HepG2 (cell line): ENCODE measurements around the gene CHD9NB. TPM values are rescaled to one million over a fixed set of nuclear protein-coding genes. Genes with fewer than 3 reads are reported as not detected.

Source experiments
- ATAC-seq: fragments of 200-7000 bp; cut with Tn5 transposase; 3 replicates; pipeline ENCODE4 v1.9.1; 2020; ENCODE audit warnings: mild to moderate bottlenecking, moderate library complexity
- BruUV-seq: library from RNA; stranded (reverse); fragments of 400-500 nt; replicated peaks from 2 replicates; lab custom pipeline; 2021; lab: Mats Ljungman, UMichigan
- CTCF ChIA-PET: fragments of 300-600 bp; formaldehyde crosslinking; extraction: SDS; loops from one replicate; lab custom pipeline; 2021; ENCODE audit warnings: low total read pairs, inconsistent platforms, low intra/inter-chr PET ratio; lab: Yijun Ruan, JAX
- POLR2A ChIA-PET: fragments of 350-600 bp; sonication (Branson Sonifier 250); formaldehyde crosslinking; loops from one replicate; lab custom pipeline; 2020; ENCODE audit warnings: antibody characterized with exemption, inconsistent platforms; lab: Yijun Ruan, JAX
- DNase-seq: peaks from one replicate; pipeline ENCODE4 v3.0.0-alpha.2; 2015; ENCODE audit warnings: low spot score
- FAIRE-seq: peaks from 3 replicates; lab custom pipeline; 2011; peaks lifted over from hg19 to GRCh38; lab: Jason Lieb, UNC
- H2AFZ ChIP-seq: one replicate; pipeline ENCODE4 v1.6.1; 2011; ENCODE audit warnings: low read length, inconsistent platforms
- H3K27ac ChIP-seq: fragments of 300-600 bp; 3 replicates; pipeline ENCODE4 v1.8.0; 2011; ENCODE audit warnings: mixed run types, mild to moderate bottlenecking, mixed read lengths, low read length, inconsistent platforms; ENCODE audit not compliant: insufficient read depth; ENCODE audit errors: extremely low read length
- H3K27me3 ChIP-seq, 2 experiments: fragments of 200-600 bp in 1 of 2; 2 replicates in 1 of 2; 3 replicates in 1 of 2; pipeline versions ENCODE4 v1.6.0 to v1.8.0; 2011; ENCODE audit warnings: low read length in 2 of 2, mild to moderate bottlenecking in 2 of 2, moderate library complexity in 2 of 2, inconsistent platforms in 1 of 2; ENCODE audit not compliant: insufficient read depth in 2 of 2, control insufficient read depth in 1 of 2
- H3K36me3 ChIP-seq, 2 experiments: fragments of 200-600 bp in 1 of 2; replicated peaks in 1 of 2; 2 replicates in 1 of 2; 3 replicates in 1 of 2; pipeline versions ENCODE4 v1.5.1 to v1.8.0; 2011; ENCODE audit warnings: low read length in 2 of 2, inconsistent platforms in 1 of 2; ENCODE audit not compliant: insufficient read depth in 2 of 2, control insufficient read depth in 1 of 2
- H3K4me1 ChIP-seq: 2 replicates; pipeline ENCODE4 v1.5.1; 2012; ENCODE audit warnings: low read length, inconsistent platforms; ENCODE audit not compliant: insufficient read depth
- H3K4me2 ChIP-seq: 2 replicates; pipeline ENCODE4 v1.6.0; 2011; ENCODE audit warnings: low read depth, low read length, inconsistent platforms
- H3K4me3 ChIP-seq, 3 experiments: fragments of 200-600 bp in 1 of 3; sonication (generic), shearing (Covaris generic) in 1 of 3; replicated peaks in 1 of 3; 2 replicates each; pipeline ENCODE4 v1.5.1; 2011 to 2016; ENCODE audit warnings: low read length in 3 of 3, inconsistent platforms in 2 of 3, low read depth in 2 of 3, mild to moderate bottlenecking in 2 of 3, control low read depth in 1 of 3, mixed read lengths in 1 of 3; ENCODE audit not compliant: insufficient read depth in 1 of 3
- H3K79me2 ChIP-seq: one replicate; pipeline ENCODE4 v1.6.1; 2011; ENCODE audit warnings: low read length, inconsistent platforms; ENCODE audit not compliant: insufficient read depth
- H3K9ac ChIP-seq: 2 replicates; pipeline ENCODE4 v1.6.0; 2011; ENCODE audit warnings: mild to moderate bottlenecking, low read depth, low read length, inconsistent platforms; ENCODE audit not compliant: insufficient read depth
- H3K9me3 ChIP-seq: 2 replicates; pipeline ENCODE4 v1.5.1; 2012; ENCODE audit warnings: mild to moderate bottlenecking, low read length
- H4K20me1 ChIP-seq: 2 replicates; pipeline ENCODE4 v1.6.0; 2011; ENCODE audit warnings: inconsistent platforms, mild to moderate bottlenecking, low read length, moderate library complexity; ENCODE audit not compliant: insufficient read depth
- AFF4 ChIP-seq: sonication (generic); formaldehyde crosslinking; IDR thresholded peaks from 2 replicates; pipeline ENCODE4 v1.4.0; 2020; ENCODE audit warnings: missing genetic modification reagents
- AHR ChIP-seq: IDR thresholded peaks from 2 replicates; pipeline ENCODE4 v1.6.1; 2018; ENCODE audit warnings: missing genetic modification reagents, missing compliant biosample characterization
- EHMT2 ChIP-seq: fragments of 200-600 bp; sonication (generic); IDR thresholded peaks from 2 replicates; pipeline ENCODE4 v1.7.0; 2017; ENCODE audit warnings: antibody characterized with exemption, low read depth, low read length, borderline replicate concordance
- PHF21A ChIP-seq: sonication (generic); formaldehyde crosslinking; IDR thresholded peaks from 2 replicates; pipeline ENCODE4 v1.5.0; 2020; ENCODE audit warnings: mild to moderate bottlenecking, missing genetic modification reagents
- SNAPC2 ChIP-seq: sonication (generic); formaldehyde crosslinking; IDR thresholded peaks from 2 replicates; pipeline ENCODE4 v1.8.1; 2022; ENCODE audit warnings: mild to moderate bottlenecking, missing genetic modification reagents
- SOX6 ChIP-seq, 2 experiments: fragments of 450-650 bp in 1 of 2; sonication (generic) in 1 of 2; formaldehyde crosslinking in 1 of 2; IDR thresholded peaks; 2 replicates each; pipeline versions ENCODE4 v1.4.0 to v1.6.1; 2017 to 2020; ENCODE audit warnings: antibody characterized with exemption in 1 of 2, mild to moderate bottlenecking in 1 of 2, missing genetic modification reagents in 1 of 2
- SP5 ChIP-seq: IDR thresholded peaks from 2 replicates; pipeline ENCODE4 v1.6.1; 2016; ENCODE audit warnings: low read depth, borderline replicate concordance
- STAG1 ChIP-seq: sonication (generic); formaldehyde crosslinking; IDR thresholded peaks from 2 replicates; pipeline ENCODE4 v1.4.0; 2020; ENCODE audit warnings: missing genetic modification reagents
- ZBTB38 ChIP-seq: sonication (generic); formaldehyde crosslinking; IDR thresholded peaks from 2 replicates; pipeline ENCODE4 v1.5.1; 2020; ENCODE audit warnings: mild to moderate bottlenecking, missing genetic modification reagents
- ZNF441 ChIP-seq: sonication (generic); formaldehyde crosslinking; IDR thresholded peaks from 2 replicates; pipeline ENCODE4 v1.7.0; 2021; ENCODE audit warnings: missing genetic modification reagents, borderline replicate concordance
- ZNF580 ChIP-seq: IDR thresholded peaks from 2 replicates; pipeline ENCODE4 v1.6.1; 2016; ENCODE audit warnings: low read depth, borderline replicate concordance
- ZNF800 ChIP-seq: sonication (generic); formaldehyde crosslinking; IDR thresholded peaks from 2 replicates; pipeline ENCODE4 v1.4.0; 2020; ENCODE audit warnings: missing genetic modification reagents
- WGBS: methylation state at CpG from one replicate; pipeline ENCODE4 v1.1.6; 2017; ENCODE audit warnings: low lambda C conversion rate; 5-methylcytosine and 5-hydroxymethylcytosine counted together
- in situ Hi-C: cut with HindIII; loops from 2 replicates; pipeline ENCODE4 v1.10.0; 2017; ENCODE audit warnings: low pct_unique_long_range_greater_than_20kb; ENCODE audit not compliant: extremely low pct_ligation_motif_present
- intact Hi-C: fragments of 100-400 bp; cut with micrococcal nuclease; formaldehyde crosslinking; loops from one replicate; pipeline ENCODE4 v1.10.0; 2022; ENCODE audit not compliant: unreplicated experiment
- polyA plus RNA-seq, 8 experiments: library from polyadenylated mRNA; depleted of rRNA in 3 of 8; stranded (reverse) in 7 of 8; unstranded in 1 of 8; fragments of >200 nt; fragmentation: Illumina TruSeq in 4 of 8; extraction: Trizol in 4 of 8; gene quantifications; 2 replicates each; pipeline versions ENCODE4 v1.2.1 to v1.2.3, GENCODE V29; 2011 to 2016; ENCODE audit warnings: low read depth in 4 of 8, missing spikeins in 1 of 8, mixed read lengths in 1 of 8; ENCODE audit not compliant: insufficient read depth in 1 of 8
- total RNA-seq, 5 experiments: library from RNA; depleted of rRNA; stranded (reverse); fragments of >200 nt; fragmentation: Illumina TruSeq; extraction: Trizol; gene quantifications; 2 replicates each; pipeline ENCODE4 v1.2.3, GENCODE V29; 2016; ENCODE audit warnings: low read depth in 1 of 5

CHD9NB gene
- total and polyA plus RNA-seq, 2 of the 13 experiments (the other 11 are each of a cell fraction or from before 2014, with no cell fraction given), result 0.17 to 0.18 TPM

- WGBS, result 96% methylated on average over 5 of the region's 5 CpGs
- BruUV-seq, result no TSS peak
- Histone ChIP-seq H3K4me1 (peaks cover 80% of the 10 kb centered on the region), H3K9me3 (no peaks in the 10 kb centered on the region), H3K27me3 (no peaks in the 10 kb centered on the region; a peak in 1 of 5 replicates), H3K27ac (peak overlapping the region; percentile 24), H3K4me3 (no peak overlapping the region), H3K79me2 (peaks cover 72% of the 10 kb centered on the region), H4K20me1 (0 out of 2 replicates have a peak, but pooled peaks cover 6% of the 10 kb centered on the region), H3K4me2 (peak overlapping the region; percentile 9; the same call in 1 of the 2 replicates), H3K9ac (no peak overlapping the region)
- no peak for DNase-seq
- in situ Hi-C loops, result loop anchor here (10.0 kb wide), 4 partner anchors 66 to 376 kb away; partner anchors contain the start of gene RBL2
- no peak for FAIRE-seq
- ChIA-PET CTCF (no interaction called here), POLR2A (no interaction called here)
- intact Hi-C loops, result loop anchor here (10.0 kb wide), 1 partner anchor 456 kb away; no protein-coding TSS in a partner anchor
- TF ChIP-seq STAG1 (CRISPR knock-in tag), result no peak
- no peak for TF ChIP-seq ZNF800 (CRISPR knock-in tag)
- TF ChIP-seq AHR (CRISPR knock-in tag), result no peak
- TF ChIP-seq SP5, result no peak
- TF ChIP-seq, all 625 proteins: peak for 0
- no peak for ATAC-seq
- Histone ChIP-seq H2AFZ (no peak overlapping the region), H3K36me3 (no peaks in the 10 kb centered on the region)
Measured at GRCh38 chr16:53058882-53059281, 6.2 kb upstream of the CHD9NB start.

- WGBS, result 98% methylated on average over 5 of the region's 5 CpGs
- H3K4me2 ChIP-seq, result peak overlapping the region; percentile 9
- peaks cover 70% of the 10 kb centered on the region for H3K79me2 ChIP-seq
- intact Hi-C loops (loop anchor here (10.0 kb wide), 1 partner anchor 456 kb away; no protein-coding TSS in a partner anchor), in situ Hi-C loops (loop anchor here (10.0 kb wide), 4 partner anchors 66 to 376 kb away; partner anchors contain the start of gene RBL2)
- H4K20me1 ChIP-seq, result 0 out of 2 replicates have a peak, but pooled peaks cover 6% of the 10 kb centered on the region
- FAIRE-seq, result no peak
- no peak overlapping the region; a peak in 1 of 6 replicates for H3K4me3 ChIP-seq
- no peak for ATAC-seq
- H3K9me3 ChIP-seq, result no peaks in the 10 kb centered on the region
- no peak for DNase-seq
- POLR2A ChIA-PET, result no interaction called here
- no peak overlapping the region for H2AFZ ChIP-seq
- CTCF ChIA-PET, result no interaction called here
- H3K9ac ChIP-seq, result no peak overlapping the region
- peaks cover 84% of the 10 kb centered on the region for H3K4me1 ChIP-seq
- H3K27me3 ChIP-seq, result no peaks in the 10 kb centered on the region; a peak in 1 of 5 replicates
- H3K36me3 ChIP-seq, result no peaks in the 10 kb centered on the region
- no TSS peak for BruUV-seq
- H3K27ac ChIP-seq, result peak overlapping the region; percentile 24
- TF ChIP-seq PHF21A (CRISPR knock-in tag), result no peak
- no peak for TF ChIP-seq AFF4 (CRISPR knock-in tag)
- TF ChIP-seq ZNF441 (CRISPR knock-in tag), result no peak
- 0 out of 2 replicates have a peak, but pooled peaks have one; percentile 26 for TF ChIP-seq ZBTB38
- no peak for TF ChIP-seq EHMT2
- TF ChIP-seq SOX6 (IDR thresholded peaks at IDR 0.05), result no peak
- 0 out of 2 replicates have a peak, but pooled peaks have one; percentile 12 for TF ChIP-seq SOX6 (CRISPR knock-in tag; IDR thresholded peaks at IDR 0.05)
- TF ChIP-seq ZNF580, result no peak
- TF ChIP-seq SNAPC2 (CRISPR knock-in tag), result no peak
Measured at GRCh38 chr16:53058441-53058840, 5.7 kb upstream of the CHD9NB start.
